HEK293 (cell line): Measurements from ENCODE around the gene KCTD11.
"Not testable (repeated sequence)": the region's sequence is repeated elsewhere in the genome, so short reads cannot be mapped to it uniquely, and the experiment has no call there.

Source experiments
- CTCF ChIA-PET: fragments of 350-600 bp; formaldehyde crosslinking; extraction: SDS; loops from one replicate; lab custom pipeline; 2021; ENCODE audit warnings: antibody characterized with exemption; lab: Yijun Ruan, JAX
- POLR2A ChIA-PET: fragments of 300-600 bp; formaldehyde crosslinking; extraction: SDS; loops from one replicate; lab custom pipeline; 2020; ENCODE audit warnings: antibody characterized with exemption, inconsistent platforms; lab: Yijun Ruan, JAX
- H3K27ac ChIP-seq: fragments of 200-500 bp; sonication (Bioruptor generic); 2 replicates; pipeline ENCODE4 v1.5.1; 2014; ENCODE audit warnings: low read depth, low read length, control low read depth, inconsistent platforms; ENCODE audit errors: extremely low read depth
- H3K36me3 ChIP-seq, 2 experiments: fragments of 200-500 bp in 1 of 2; sonication (Bioruptor generic) in 1 of 2; 1 replicate in 1 of 2; 2 replicates in 1 of 2; pipeline ENCODE4 v1.5.1; 2014 to 2017; ENCODE audit warnings: inconsistent platforms in 2 of 2, low read length in 2 of 2; ENCODE audit not compliant: control insufficient read depth in 2 of 2, insufficient read depth in 1 of 2
- H3K4me1 ChIP-seq: fragments of 200-500 bp; sonication (Bioruptor generic); 2 replicates; pipeline ENCODE4 v1.5.1; 2014; ENCODE audit warnings: mild to moderate bottlenecking, low read length, inconsistent platforms; ENCODE audit not compliant: control insufficient read depth, insufficient read depth
- H3K4me3 ChIP-seq: 2 replicates; pipeline ENCODE4 v1.5.1; 2011; ENCODE audit warnings: low read depth, mild to moderate bottlenecking, control low read depth, low read length, moderate library complexity
- H3K9me3 ChIP-seq: fragments of 200-500 bp; sonication (Bioruptor generic); 2 replicates; pipeline ENCODE4 v1.5.1; 2014; ENCODE audit warnings: low read depth, low read length, inconsistent platforms; ENCODE audit not compliant: control insufficient read depth, insufficient read depth
- GLI4 ChIP-seq: fragments of 450-650 bp; formaldehyde crosslinking; IDR thresholded peaks from 2 replicates; pipeline ENCODE4 v1.5.1; 2016; ENCODE audit warnings: missing biosample characterization, missing genetic modification characterization
- HOXC10 ChIP-seq: sonication (generic); formaldehyde crosslinking; IDR thresholded peaks from 2 replicates; pipeline ENCODE4 v1.8.1; 2023; ENCODE audit warnings: mild to moderate bottlenecking, missing genetic modification reagents
- KLF1 ChIP-seq: fragments of 450-650 bp; formaldehyde crosslinking; IDR thresholded peaks from 2 replicates; pipeline ENCODE4 v1.5.1; 2016; ENCODE audit warnings: missing biosample characterization, missing genetic modification characterization
- KLF10 ChIP-seq: fragments of 450-650 bp; IDR thresholded peaks from 2 replicates; pipeline ENCODE4 v1.5.1; 2018; ENCODE audit warnings: missing biosample characterization, mild to moderate bottlenecking, missing genetic modification characterization
- SCRT2 ChIP-seq: fragments of 450-650 bp; formaldehyde crosslinking; IDR thresholded peaks from 2 replicates; pipeline ENCODE4 v1.5.1; 2016; ENCODE audit warnings: missing biosample characterization, missing genetic modification characterization
- ZBTB26 ChIP-seq: fragments of 450-650 bp; formaldehyde crosslinking; optimal IDR thresholded peaks from 2 replicates; pipeline ENCODE3; 2016; ENCODE audit warnings: missing biosample characterization, mild to moderate bottlenecking, missing genetic modification characterization
- ZNF132 ChIP-seq: fragments of 450-650 bp; formaldehyde crosslinking; IDR thresholded peaks from 2 replicates; pipeline ENCODE4 v1.5.1; 2017; ENCODE audit warnings: missing biosample characterization, missing genetic modification characterization, borderline replicate concordance
- ZNF155 ChIP-seq: fragments of 450-650 bp; formaldehyde crosslinking; IDR thresholded peaks from 2 replicates; pipeline ENCODE4 v1.5.1; 2016; ENCODE audit warnings: missing biosample characterization, missing genetic modification characterization
- ZNF175 ChIP-seq: fragments of 450-650 bp; formaldehyde crosslinking; IDR thresholded peaks from 2 replicates; pipeline ENCODE4 v1.5.1; 2016; ENCODE audit warnings: missing biosample characterization, missing genetic modification characterization
- ZNF221 ChIP-seq: fragments of 450-650 bp; formaldehyde crosslinking; IDR thresholded peaks from 2 replicates; pipeline ENCODE4 v1.5.1; 2017; ENCODE audit warnings: missing biosample characterization, missing genetic modification characterization, borderline replicate concordance
- ZNF341 ChIP-seq: fragments of 450-650 bp; formaldehyde crosslinking; IDR thresholded peaks from 2 replicates; pipeline ENCODE4; 2016; ENCODE audit warnings: low read depth, missing biosample characterization, missing genetic modification characterization
- ZNF354C ChIP-seq: fragments of 450-650 bp; formaldehyde crosslinking; IDR thresholded peaks from 2 replicates; pipeline ENCODE4 v1.5.1; 2016; ENCODE audit warnings: missing biosample characterization, missing genetic modification characterization, low read depth, borderline replicate concordance
- ZNF366 ChIP-seq: fragments of 450-650 bp; formaldehyde crosslinking; conservative IDR thresholded peaks from 2 replicates; pipeline ENCODE4 v1.5.1; 2016; ENCODE audit warnings: missing biosample characterization, missing genetic modification characterization
- ZNF530 ChIP-seq: fragments of 450-650 bp; formaldehyde crosslinking; IDR thresholded peaks from 2 replicates; pipeline ENCODE4 v1.5.1; 2016; ENCODE audit warnings: low read depth, missing biosample characterization, missing genetic modification characterization
- ZNF596 ChIP-seq: fragments of 450-650 bp; IDR thresholded peaks from 2 replicates; pipeline ENCODE4 v1.5.0; 2018; ENCODE audit warnings: missing biosample characterization, mild to moderate bottlenecking, missing genetic modification characterization, moderate library complexity
- ZNF670 ChIP-seq: fragments of 450-650 bp; formaldehyde crosslinking; IDR thresholded peaks from 2 replicates; pipeline ENCODE4 v1.5.1; 2016; ENCODE audit warnings: missing biosample characterization, missing genetic modification characterization, low read depth
- ZNF830 ChIP-seq: fragments of 450-650 bp; IDR thresholded peaks from 2 replicates; pipeline ENCODE4 v1.5.0; 2018; ENCODE audit warnings: missing biosample characterization, missing genetic modification characterization, low read depth, mild to moderate bottlenecking, moderate library complexity
- ZSCAN23 ChIP-seq: fragments of 450-650 bp; formaldehyde crosslinking; IDR thresholded peaks from 2 replicates; pipeline ENCODE4 v1.5.1; 2016; ENCODE audit warnings: missing biosample characterization, missing genetic modification characterization
- TF ChIP-seq, protein P1 (sequence below): fragments of 450-650 bp; formaldehyde crosslinking; IDR thresholded peaks from 2 replicates; pipeline ENCODE4 v1.5.1; 2016; ENCODE audit warnings: missing biosample characterization, missing genetic modification characterization
- TF ChIP-seq, protein P2 (sequence below): fragments of 450-650 bp; formaldehyde crosslinking; IDR thresholded peaks from 2 replicates; pipeline ENCODE4 v1.5.1; 2016; ENCODE audit warnings: missing biosample characterization, missing genetic modification characterization

The KCTD11 gene

DNA sequence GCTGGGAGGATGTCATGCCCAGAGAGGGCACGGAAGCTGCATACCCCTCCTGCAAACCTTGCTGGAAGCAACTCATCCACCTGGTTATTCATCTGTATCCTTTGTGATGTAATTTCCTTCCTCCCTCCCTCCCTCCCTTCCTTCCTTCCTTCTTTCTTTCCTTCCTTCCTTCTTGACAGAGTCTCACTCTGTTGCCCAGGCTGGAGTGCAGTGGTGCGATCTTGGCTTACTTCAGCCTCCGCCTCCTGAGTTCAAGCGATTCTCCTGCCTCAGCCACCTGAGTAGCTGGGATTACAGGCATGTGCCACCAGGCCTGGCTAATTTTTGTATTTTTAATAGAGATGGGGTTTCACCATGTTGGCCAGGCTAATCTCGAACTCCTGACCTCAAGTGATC is 16.6 kb downstream of the KCTD11 start:
- 0 out of 2 replicates have a peak, but pooled peaks have one; percentile 17 for TF ChIP-seq ZNF366
- CTCF ChIA-PET: interaction anchor here (0.9 to 1.5 kb wide), 5 partner anchors 13 to 305 kb away, joined by 3 to 11 read pairs (median 4); no protein-coding TSS in a partner anchor
- H3K4me1 ChIP-seq, POLR2A ChIA-PET, H3K4me3 ChIP-seq, H3K36me3 ChIP-seq, H3K9me3 ChIP-seq, H3K27ac ChIP-seq: not testable (repeated sequence)

- no peaks in the 10 kb centered on the region for H3K36me3 ChIP-seq
- ChIA-PET POLR2A (interaction anchor here (1.7 kb wide), 1 partner anchor 34 kb away, joined by 4 read pairs; the partner anchor contains the start of gene TMEM256), CTCF (interaction anchor here (0.8 to 1.9 kb wide), 5 partner anchors 13 to 191 kb away, joined by 3 to 13 read pairs (median 4); no protein-coding TSS in a partner anchor)
- H3K4me3 ChIP-seq: no peak overlapping the region
- H3K4me1 ChIP-seq: no peaks in the 10 kb centered on the region
- H3K9me3 ChIP-seq: no peaks in the 10 kb centered on the region
- TF ChIP-seq ZNF221 (tag by site-specific recombination) (no peak), ZBTB26 (tag by site-specific recombination) (no peak), ZNF366 (no peak), ZNF596 (tag by site-specific recombination) (no peak), HOXC10 (no peak), ZNF354C (tag by site-specific recombination) (no peak), SCRT2 (no peak), ZNF830 (tag by site-specific recombination) (no peak), ZNF670 (no peak), ZNF132 (tag by site-specific recombination) (no peak), GLI4 (tag by site-specific recombination) (no peak), ZNF530 (tag by site-specific recombination) (no peak), KLF10 (no peak), ZNF341 (tag by site-specific recombination) (no peak), ZSCAN23 (no peak), ZNF175 (tag by site-specific recombination) (no peak), KLF1 (tag by site-specific recombination) (no peak), ZNF155 (tag by site-specific recombination) (no peak)
- TF ChIP-seq, protein P1, sequence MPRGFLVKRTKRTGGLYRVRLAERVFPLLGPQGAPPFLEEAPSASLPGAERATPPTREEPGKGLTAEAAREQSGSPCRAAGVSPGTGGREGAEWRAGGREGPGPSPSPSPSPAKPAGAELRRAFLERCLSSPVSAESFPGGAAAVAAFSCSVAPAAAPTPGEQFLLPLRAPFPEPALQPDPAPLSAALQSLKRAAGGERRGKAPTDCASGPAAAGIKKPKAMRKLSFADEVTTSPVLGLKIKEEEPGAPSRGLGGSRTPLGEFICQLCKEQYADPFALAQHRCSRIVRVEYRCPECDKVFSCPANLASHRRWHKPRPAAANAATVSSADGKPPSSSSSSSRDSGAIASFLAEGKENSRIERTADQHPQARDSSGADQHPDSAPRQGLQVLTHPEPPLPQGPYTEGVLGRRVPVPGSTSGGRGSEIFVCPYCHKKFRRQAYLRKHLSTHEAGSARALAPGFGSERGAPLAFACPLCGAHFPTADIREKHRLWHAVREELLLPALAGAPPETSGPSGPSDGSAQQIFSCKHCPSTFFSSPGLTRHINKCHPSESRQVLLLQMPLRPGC (tag by site-specific recombination): no peak
- TF ChIP-seq, protein P2, sequence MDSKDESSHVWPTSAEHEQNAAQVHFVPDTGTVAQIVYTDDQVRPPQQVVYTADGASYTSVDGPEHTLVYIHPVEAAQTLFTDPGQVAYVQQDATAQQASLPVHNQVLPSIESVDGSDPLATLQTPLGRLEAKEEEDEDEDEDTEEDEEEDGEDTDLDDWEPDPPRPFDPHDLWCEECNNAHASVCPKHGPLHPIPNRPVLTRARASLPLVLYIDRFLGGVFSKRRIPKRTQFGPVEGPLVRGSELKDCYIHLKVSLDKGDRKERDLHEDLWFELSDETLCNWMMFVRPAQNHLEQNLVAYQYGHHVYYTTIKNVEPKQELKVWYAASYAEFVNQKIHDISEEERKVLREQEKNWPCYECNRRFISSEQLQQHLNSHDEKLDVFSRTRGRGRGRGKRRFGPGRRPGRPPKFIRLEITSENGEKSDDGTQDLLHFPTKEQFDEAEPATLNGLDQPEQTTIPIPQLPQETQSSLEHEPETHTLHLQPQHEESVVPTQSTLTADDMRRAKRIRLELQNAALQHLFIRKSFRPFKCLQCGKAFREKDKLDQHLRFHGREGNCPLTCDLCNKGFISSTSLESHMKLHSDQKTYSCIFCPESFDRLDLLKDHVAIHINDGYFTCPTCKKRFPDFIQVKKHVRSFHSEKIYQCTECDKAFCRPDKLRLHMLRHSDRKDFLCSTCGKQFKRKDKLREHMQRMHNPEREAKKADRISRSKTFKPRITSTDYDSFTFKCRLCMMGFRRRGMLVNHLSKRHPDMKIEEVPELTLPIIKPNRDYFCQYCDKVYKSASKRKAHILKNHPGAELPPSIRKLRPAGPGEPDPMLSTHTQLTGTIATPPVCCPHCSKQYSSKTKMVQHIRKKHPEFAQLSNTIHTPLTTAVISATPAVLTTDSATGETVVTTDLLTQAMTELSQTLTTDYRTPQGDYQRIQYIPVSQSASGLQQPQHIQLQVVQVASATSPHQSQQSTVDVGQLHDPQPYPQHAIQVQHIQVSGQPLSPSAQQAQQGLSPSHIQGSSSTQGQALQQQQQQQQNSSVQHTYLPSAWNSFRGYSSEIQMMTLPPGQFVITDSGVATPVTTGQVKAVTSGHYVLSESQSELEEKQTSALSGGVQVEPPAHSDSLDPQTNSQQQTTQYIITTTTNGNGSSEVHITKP: no peak
- H3K27ac ChIP-seq: no peak overlapping the region
These were observed 17.9 kb downstream of the KCTD11 start for GRCh38 chr17:7369825-7370224.
